Urinary bladder (tissue), 4 donors: ENCODE measurements around the gene DUSP15. TPM values are rescaled to one million over a fixed set of nuclear protein-coding genes. Genes with fewer than 3 reads are reported as not detected.
"Not testable (repeated sequence)": the region's sequence is repeated elsewhere in the genome, so short reads cannot be mapped to it uniquely, and the experiment has no call there.

Source experiments
- DNase-seq: peaks from one replicate; pipeline ENCODE4 v3.0.0-alpha.2; 2015; ENCODE audit errors: extremely low spot score
- H3K27ac ChIP-seq: one replicate; pipeline ENCODE4 v1.5.1; 2013; ENCODE audit warnings: low read depth, mild to moderate bottlenecking, moderate library complexity
- H3K36me3 ChIP-seq: one replicate; pipeline ENCODE4 v1.6.1; 2013; ENCODE audit warnings: mild to moderate bottlenecking, moderate library complexity; ENCODE audit not compliant: insufficient read depth
- H3K4me1 ChIP-seq: one replicate; pipeline ENCODE4 v1.6.1; 2013; ENCODE audit warnings: mild to moderate bottlenecking, moderate library complexity; ENCODE audit not compliant: insufficient read depth
- H3K4me3 ChIP-seq: one replicate; pipeline ENCODE4 v1.5.1; 2013; ENCODE audit warnings: low read depth, low read length
- WGBS: extraction: QIAGEN DNeasy Blood & Tissue Kit; methylation state at CpG from one replicate; pipeline ENCODE4 v1.1.7; 2013; 5-methylcytosine and 5-hydroxymethylcytosine counted together
- polyA plus RNA-seq: library from polyadenylated mRNA; stranded (reverse); fragments of 200-250 nt; gene quantifications from one replicate; pipeline ENCODE4 v1.2.3, GENCODE V29; 2013
- total RNA-seq: library from RNA; depleted of rRNA; stranded (reverse); fragments of >200 nt; gene quantifications from one replicate; pipeline ENCODE4 v1.2.3, GENCODE V29; 2014
- donor health status: healthy with polysubstance abuse.
- donor health status: healthy.

Gene DUSP15
- total and polyA plus RNA-seq, 2 donors: 1.4 to 4.0 TPM

DNA sequence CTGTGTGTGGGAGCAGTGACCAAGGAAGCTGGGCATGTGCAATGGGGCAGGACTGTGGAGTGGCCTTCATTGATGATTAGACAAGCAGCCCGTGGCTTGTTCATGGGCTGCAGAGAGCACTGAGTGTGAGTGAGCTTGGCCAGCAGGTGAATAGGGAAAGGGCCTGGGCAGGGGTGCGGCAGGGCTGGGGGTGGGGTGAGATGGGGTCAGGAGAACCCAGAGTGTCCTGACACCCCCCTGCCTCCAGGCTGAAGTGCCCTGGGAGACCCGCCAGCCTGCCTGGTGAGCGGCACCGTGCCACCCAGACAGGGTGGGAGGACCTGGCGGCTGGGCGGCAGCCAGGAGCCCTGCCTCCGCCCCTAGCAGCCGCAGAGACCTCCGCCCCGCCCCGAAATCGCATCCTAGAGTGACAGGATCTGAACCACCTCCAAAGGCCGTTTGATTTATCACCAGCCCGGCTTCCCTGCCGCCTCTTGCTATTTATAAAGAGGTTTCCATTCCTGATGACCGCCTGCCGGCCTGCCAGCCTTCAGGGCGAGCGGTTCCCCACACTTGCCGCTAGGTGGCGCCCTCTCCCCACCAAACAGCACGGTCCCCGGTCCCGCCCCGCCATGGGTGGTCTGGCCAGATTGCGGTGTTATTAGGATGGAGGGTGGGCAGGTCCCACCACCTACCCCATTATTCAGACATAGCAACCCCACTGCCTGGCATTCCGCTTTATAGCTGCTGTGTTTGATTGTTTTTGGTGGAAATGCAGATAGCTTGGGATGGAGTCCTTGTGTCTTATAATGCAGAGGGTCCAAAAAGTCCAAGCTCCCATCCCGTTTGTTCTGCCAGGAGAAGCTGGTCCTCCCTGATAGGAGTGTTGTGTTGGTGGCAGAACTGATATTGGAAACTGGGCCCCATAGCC lies 47.7 kb downstream of the DUSP15 start:
- Histone ChIP-seq H3K27ac (no peak overlapping the region), H3K36me3 (no peaks in the 10 kb centered on the region)

GRCh38 chr20:31821427-31821826 lies 48.9 kb downstream of the DUSP15 start:
- Histone ChIP-seq H3K4me3 (no peak overlapping the region), H3K27ac (no peak overlapping the region), H3K4me1 (no peaks in the 10 kb centered on the region), H3K36me3 (no peaks in the 10 kb centered on the region)
- WGBS: 60% methylated on average over 5 of the region's 5 CpGs
- DNase-seq: no peak

More for the DNA sequence above, 47.7 kb downstream of the DUSP15 start:
- WGBS: 4% methylated on average over 29 of the region's 29 CpGs
- Histone ChIP-seq H3K4me3 (no peak overlapping the region), H3K4me1 (no peaks in the 10 kb centered on the region)
- peak; percentile 49 for DNase-seq

DNA sequence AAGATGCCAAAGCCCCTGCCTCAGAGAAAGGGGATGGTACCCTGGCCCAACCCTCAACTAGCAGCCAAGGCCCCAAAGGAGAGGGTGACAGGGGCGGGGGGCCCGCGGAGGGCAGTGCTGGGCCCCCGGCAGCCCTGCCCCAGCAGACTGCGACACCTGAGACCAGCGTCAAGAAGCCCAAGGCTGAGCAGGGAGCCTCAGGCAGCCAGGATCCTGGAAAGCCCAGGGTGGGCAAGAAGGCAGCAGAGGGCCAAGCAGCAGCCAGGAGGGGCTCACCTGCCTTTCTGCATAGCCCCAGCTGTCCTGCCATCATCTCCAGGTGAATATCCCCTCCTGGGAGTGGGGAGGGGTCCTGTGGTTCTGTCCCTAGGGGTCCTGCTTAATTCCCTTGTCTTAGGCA lies 50.1 kb downstream of the DUSP15 start:
- H3K4me1 ChIP-seq: no peaks in the 10 kb centered on the region
- H3K27ac ChIP-seq: no peak overlapping the region
- no peaks in the 10 kb centered on the region for H3K36me3 ChIP-seq
- DNase-seq: no peak
- H3K4me3 ChIP-seq: no peak overlapping the region
- WGBS: 74% methylated on average over 6 of the region's 6 CpGs

DNA sequence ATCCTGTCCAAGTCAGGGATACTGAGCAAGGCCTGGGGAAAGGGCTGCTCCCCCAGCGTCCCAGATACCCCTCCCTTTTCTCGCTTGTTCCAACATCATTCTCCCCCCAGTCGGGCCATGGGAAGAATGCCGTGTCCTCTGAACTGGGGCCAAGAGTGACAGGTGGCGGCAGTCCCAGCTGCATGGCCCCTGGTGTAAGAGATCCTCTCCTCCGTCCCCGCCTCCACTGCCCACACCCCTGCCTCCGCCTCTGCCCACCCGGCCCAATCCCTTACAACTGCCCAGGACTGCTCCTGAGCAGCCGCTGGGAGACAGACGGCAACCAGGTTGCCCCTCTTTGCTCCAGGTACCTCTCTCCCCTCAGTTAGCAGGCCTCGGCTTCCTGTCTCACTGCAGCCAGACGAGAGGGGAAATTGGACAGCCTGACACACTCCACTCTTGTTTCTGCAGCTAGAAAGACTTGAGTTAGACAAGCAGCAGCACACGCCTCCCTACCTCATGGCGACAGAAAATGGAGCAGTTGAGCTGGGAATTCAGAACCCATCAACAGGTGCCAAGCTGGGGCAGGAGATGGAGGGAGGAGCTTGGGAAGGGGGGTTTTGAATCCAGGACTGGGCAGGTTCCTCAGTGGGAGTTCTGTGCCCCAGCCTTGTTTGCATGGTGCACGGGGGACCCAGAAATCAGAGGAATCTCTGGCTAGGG lies 51.1 kb downstream of the DUSP15 start, which contains the start of gene MYLK2:
MYLK2 (plus strand) TSS at position 274 of the 702 bp plus-strand sequence; CDS start at position 499, 225 bp downstream.
- H3K36me3 ChIP-seq: no peaks in the 10 kb centered on the region
- no peaks in the 10 kb centered on the region for H3K4me1 ChIP-seq
- no peak for DNase-seq
- no peak within 1 kb of the TSS for H3K4me3 ChIP-seq
- WGBS: 67% methylated on average over 16 of the region's 16 CpGs
- no peak within 1 kb of the TSS for H3K27ac ChIP-seq

GRCh38 chr20:31818376-31818908 lies 51.9 kb downstream of the DUSP15 start:
- WGBS: 86% methylated on average over 8 of the region's 8 CpGs
- no peak overlapping the region for H3K4me3 ChIP-seq
- no peak for DNase-seq
- H3K36me3 ChIP-seq: no peaks in the 10 kb centered on the region
- H3K4me1 ChIP-seq: no peaks in the 10 kb centered on the region
- no peak overlapping the region for H3K27ac ChIP-seq

GRCh38 chr20:31817461-31817860 lies 52.9 kb downstream of the DUSP15 start:
- DNase-seq: no peak
- H3K4me1 ChIP-seq: no peaks in the 10 kb centered on the region
- H3K27ac ChIP-seq: no peak overlapping the region
- H3K36me3 ChIP-seq: no peaks in the 10 kb centered on the region
- 91% methylated on average over 5 of the region's 5 CpGs for WGBS
- no peak overlapping the region for H3K4me3 ChIP-seq

- Histone ChIP-seq H3K27ac (no peak overlapping the region), H3K36me3 (no peaks in the 10 kb centered on the region), H3K4me3 (no peak overlapping the region), H3K4me1 (no peaks in the 10 kb centered on the region)
- no peak for DNase-seq
- 94% methylated on average over 5 of the region's 5 CpGs for WGBS
These were observed 54.1 kb downstream of the DUSP15 start for GRCh38 chr20:31816221-31816620.

DNA sequence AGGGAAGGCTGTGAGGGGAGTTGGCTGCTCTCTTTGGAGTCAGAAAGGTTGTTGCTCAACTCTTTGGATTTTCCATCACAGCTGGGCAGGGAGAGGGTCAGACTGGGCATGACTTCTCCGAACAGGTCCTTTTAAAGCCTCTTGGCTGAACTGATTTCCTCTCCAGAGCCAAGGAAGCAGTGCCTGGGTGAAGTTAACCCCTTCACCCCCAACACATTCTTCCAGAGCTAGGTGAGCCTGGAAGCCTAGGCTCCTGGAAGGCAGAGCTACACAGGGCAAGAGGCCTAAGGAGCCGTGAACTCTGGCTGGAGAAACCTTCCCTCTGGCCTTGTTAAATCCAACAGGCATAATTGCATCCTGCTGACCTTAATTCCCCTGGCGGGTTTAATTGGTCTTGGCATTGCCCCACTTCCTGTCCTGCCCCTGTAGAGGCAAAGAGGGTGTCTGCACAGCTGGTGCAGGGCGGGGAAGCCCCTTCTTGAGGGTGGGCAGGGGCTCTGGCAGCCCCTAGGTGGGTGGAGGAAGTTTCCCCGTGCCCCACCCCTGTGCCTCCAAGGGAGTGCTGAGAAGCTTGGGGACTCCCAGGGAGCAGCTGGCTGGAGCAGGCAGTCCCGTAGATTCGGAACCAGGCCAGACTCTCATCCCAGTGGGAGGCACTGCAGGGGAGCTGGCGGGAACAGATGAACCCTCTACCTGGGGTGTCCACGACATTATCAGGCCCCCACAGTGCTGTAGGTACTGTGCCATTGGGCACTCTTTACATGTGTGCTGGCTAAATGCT lies 54.7 kb downstream of the DUSP15 start:
- DNase-seq: no peak
- H3K4me1 ChIP-seq: no peaks in the 10 kb centered on the region
- no peak overlapping the region for H3K27ac ChIP-seq

GRCh38 chr20:31814142-31814541 lies 56.2 kb downstream of the DUSP15 start:
- WGBS: 48% methylated on average over 7 of the region's 7 CpGs
- not testable (repeated sequence) for H3K36me3 ChIP-seq, DNase-seq, H3K4me3 ChIP-seq, H3K27ac ChIP-seq, H3K4me1 ChIP-seq

More for the DNA sequence above, 54.7 kb downstream of the DUSP15 start:
- Histone ChIP-seq H3K36me3 (no peaks in the 10 kb centered on the region), H3K4me3 (no peak overlapping the region)
- WGBS: 49% methylated on average over 9 of the region's 9 CpGs

DNA sequence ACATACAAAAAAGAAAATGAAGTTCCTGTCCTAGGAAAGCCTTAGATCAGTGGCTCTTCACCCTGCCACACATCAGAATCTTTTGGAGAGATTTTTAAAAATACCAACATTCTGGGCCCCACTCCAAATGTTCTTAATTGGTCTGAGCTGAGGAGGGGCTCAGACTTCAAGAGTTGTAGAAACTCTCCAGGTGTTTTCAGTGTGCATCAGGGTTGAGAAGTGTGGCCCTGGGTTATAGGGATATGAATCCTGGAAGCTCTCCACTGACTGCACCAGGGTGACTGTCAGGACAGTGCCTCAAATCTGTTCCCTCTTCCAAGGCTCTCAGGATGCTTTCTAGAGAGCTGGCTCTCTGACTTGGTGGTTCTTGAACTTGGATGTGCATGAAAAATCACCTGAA lies 56.7 kb downstream of the DUSP15 start:
- Histone ChIP-seq H3K27ac (no peak overlapping the region), H3K4me1 (no peaks in the 10 kb centered on the region)

GRCh38 chr20:31811796-31812728 lies 58.3 kb downstream of the DUSP15 start:
- no peak overlapping the region for H3K27ac ChIP-seq
- no peaks in the 10 kb centered on the region for H3K4me1 ChIP-seq
- WGBS: 47% methylated on average over 15 of the region's 15 CpGs
- DNase-seq: no peak
- H3K36me3 ChIP-seq: no peaks in the 10 kb centered on the region
- H3K4me3 ChIP-seq: no peak overlapping the region

More for the DNA sequence above, 56.7 kb downstream of the DUSP15 start:
- H3K4me3 ChIP-seq: no peak overlapping the region
- no peak for DNase-seq
- H3K36me3 ChIP-seq: no peaks in the 10 kb centered on the region

- Histone ChIP-seq H3K27ac (no peak overlapping the region), H3K4me1 (no peaks in the 10 kb centered on the region), H3K4me3 (no peak overlapping the region), H3K36me3 (no peaks in the 10 kb centered on the region)
- 90% methylated on average over 4 of the region's 4 CpGs for WGBS
- no peak for DNase-seq
These were observed 59.1 kb downstream of the DUSP15 start for GRCh38 chr20:31811198-31811597.
